HG03175 (cell line): ENCODE data around the gene ANKS4B.
"Not testable (repeated sequence)": the region's sequence is repeated elsewhere in the genome, so short reads cannot be mapped to it uniquely, and the experiment has no call there.

Source experiments
- ATAC-seq: cut with Tn5 transposase; IDR thresholded peaks from one replicate; pipeline ENCODE4 v1.9.1; 2021; ENCODE audit warnings: mild to moderate bottlenecking, moderate library complexity; ENCODE audit not compliant: unreplicated experiment

The ANKS4B gene

GRCh38 chr16:21217121-21217520 lies 16.4 kb upstream of the ANKS4B start:
- no peak for ATAC-seq

DNA sequence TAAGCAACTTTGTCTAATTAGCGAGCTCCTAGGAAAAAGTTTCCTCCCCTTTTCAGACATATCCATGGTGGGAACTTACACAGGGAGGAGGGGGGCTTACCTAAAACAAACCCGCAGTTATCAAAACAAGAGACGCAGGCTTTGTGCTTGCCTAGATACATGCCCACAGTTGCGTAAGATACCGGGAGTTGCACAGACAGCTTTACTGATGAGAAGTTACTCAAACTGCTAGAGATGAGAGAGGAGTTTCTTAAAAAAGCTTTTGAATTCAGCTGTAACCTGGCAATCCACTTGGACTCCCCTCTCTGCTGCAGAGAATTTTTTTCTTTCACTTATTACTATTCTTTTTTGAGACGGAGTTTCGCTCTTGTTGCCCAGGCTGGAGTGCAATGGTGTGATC lies 15.3 kb upstream of the ANKS4B start:
- no peak for ATAC-seq

- ATAC-seq = no peak
Observed at GRCh38 chr16:21219551-21219950, 13.9 kb upstream of the ANKS4B start.

GRCh38 chr16:21222495-21223337 lies 10.8 kb upstream of the ANKS4B start:
- ATAC-seq = no peak

GRCh38 chr16:21223787-21224186 lies 9.7 kb upstream of the ANKS4B start:
- ATAC-seq = no peak

DNA sequence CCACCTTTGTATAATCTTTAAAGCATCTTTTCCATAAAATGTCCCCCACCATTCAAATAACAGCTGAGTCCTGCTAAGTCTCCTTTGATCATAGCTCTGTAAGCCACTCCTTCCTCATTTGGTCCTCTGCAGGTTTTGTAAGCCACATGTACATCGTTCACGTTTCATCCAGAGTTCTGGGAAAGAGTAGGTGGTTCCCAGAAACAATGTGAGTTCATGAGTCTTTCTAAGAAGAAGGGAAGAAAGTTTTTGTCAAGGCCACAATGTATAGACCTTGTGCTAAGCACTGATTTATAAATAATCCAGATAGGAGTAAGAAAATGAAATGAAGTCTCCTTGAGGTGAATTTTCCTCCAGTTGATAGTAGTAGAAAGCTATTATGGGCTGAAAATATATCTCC lies 8.7 kb upstream of the ANKS4B start:
- no peak for ATAC-seq

DNA sequence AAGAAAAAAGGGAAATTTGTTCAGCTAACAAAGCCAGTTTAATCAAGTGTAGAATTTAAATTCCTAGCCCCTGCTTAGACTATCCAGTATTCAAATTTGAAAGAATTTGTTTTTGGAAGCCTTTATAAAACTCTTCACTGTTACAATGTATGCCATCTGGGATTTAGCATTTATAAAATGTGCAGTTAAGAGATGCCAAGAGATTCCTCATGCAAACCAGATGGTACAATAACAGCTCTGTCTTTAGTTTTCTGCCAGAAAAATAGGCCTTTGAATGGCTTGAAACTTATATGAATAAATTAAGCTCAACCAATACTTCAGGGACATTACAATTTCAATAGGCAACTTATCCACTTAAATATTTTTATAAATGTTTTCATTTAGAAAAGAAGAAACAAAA lies 6.8 kb upstream of the ANKS4B start:
- ATAC-seq = no peak

- ATAC-seq = no peak
Observed at GRCh38 chr16:21227866-21228265, 5.6 kb upstream of the ANKS4B start.

GRCh38 chr16:21228361-21228872 lies 5.1 kb upstream of the ANKS4B start:
- ATAC-seq = no peak

GRCh38 chr16:21233045-21233520 lies 416 bp upstream of the ANKS4B start:
- ATAC-seq = no peak

DNA sequence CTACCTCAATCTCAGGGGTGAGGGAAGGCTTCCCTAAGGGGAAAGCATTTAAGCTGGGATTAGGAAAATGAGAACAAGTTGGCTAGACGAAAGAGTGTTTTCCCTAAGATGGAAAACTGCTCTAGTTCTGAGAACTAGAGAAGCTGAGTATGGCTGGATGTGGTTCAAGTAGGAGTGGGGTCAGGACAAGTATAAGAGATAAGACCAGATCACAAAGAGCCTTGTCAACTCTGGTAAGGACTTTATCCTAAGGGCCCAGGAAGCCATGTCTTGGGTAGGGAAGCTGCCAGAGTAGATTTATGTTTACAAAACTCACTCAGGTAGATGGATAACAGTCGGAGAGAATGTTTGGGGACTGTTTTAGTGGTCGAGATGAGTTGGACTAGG lies 1.7 kb downstream of the ANKS4B start:
- ATAC-seq = no peak

GRCh38 chr16:21236831-21237230 lies 3.3 kb downstream of the ANKS4B start:
- no peak for ATAC-seq

DNA sequence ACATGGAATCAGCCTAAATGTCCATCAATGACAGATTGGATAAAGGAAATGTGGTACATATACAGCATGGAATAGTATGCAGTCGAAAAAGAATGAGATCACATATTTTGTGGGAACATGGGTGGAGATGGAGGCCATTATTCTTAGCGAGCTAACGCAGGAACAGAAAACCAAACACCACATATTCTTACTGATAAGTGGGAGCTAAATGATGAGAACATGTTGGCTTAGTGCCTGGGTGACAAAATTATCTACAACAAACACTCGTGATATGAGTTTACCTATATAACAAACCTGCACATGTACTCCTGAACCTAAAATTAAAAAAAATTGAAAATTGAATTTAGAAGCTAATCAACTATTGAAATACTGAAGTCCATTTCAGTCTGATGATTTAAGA lies 6.1 kb downstream of the ANKS4B start:
- ATAC-seq = no peak

GRCh38 chr16:21242756-21243155 lies 9.3 kb downstream of the ANKS4B start:
- ATAC-seq = no peak

- ATAC-seq = no peak
Observed at GRCh38 chr16:21244518-21245215, 11.2 kb downstream of the ANKS4B start.

DNA sequence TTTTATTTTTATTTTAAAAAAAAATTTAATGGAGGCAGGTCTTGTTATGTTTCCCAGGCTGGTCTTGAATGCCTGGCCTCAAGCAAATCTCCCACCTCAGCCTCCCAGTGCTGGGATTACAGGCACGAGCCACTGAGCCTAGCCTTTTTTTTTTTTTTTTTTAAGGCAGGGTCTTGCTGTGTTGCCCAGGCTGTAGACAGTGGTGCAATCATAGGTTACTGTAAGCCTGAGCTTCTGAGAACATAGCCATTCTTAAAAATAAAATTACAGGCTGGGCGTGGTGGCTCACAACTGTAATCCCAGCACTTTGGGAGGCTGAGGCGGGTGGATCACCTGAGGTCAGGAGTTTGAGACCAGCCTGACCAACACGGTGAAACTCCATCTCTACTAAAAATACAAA lies 14.7 kb downstream of the ANKS4B start:
- ATAC-seq = not testable (repeated sequence)

- no peak for ATAC-seq
Observed at GRCh38 chr16:21250072-21250923, 16.8 kb downstream of the ANKS4B start.

- ATAC-seq = no peak
Observed at GRCh38 chr16:21253470-21253869, 20.0 kb downstream of the ANKS4B start.

GRCh38 chr16:21256636-21257035 lies 23.1 kb downstream of the ANKS4B start:
- ATAC-seq = no peak

DNA sequence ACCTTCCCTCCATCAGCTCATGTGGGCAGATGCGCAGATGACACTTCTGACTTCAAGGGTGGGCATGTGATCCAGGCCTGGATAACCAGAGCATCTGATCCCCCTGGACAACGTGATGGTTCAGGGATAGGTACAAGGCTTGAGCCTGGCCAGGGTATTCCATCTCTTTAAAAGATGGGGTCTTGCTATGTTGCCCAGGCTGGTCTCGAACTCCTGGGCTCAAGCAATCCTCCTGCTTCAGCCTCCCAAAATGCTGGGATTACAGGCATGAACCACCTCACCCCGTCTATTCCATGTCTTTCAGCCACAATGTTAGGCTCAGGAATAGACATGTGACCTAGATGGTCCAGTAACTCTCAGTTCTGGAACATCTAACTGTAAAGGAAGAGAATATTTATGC lies 23.8 kb downstream of the ANKS4B start:
- ATAC-seq = no peak
